Gastrocnemius medialis (tissue), 4 donors: Measurements from ENCODE around the gene ECHDC1.

ENCODE experiments used
- CTCF ChIP-seq, 5 experiments: fragments of 450-650 bp in 3 of 5; fragments of 200-600 bp in 2 of 5; sonication (generic) in 2 of 5; IDR thresholded peaks in 4 of 5; conservative IDR thresholded peaks in 1 of 5; 1 replicate in 4 of 5; 2 replicates in 1 of 5; pipeline ENCODE4 v1.5.1; 2016 to 2019; ENCODE audit warnings: antibody characterized with exemption in 5 of 5, mild to moderate bottlenecking in 3 of 5, moderate library complexity in 3 of 5
- POLR2A ChIP-seq, 2 donors: fragments of 450-650 bp; IDR thresholded peaks; one replicate each; pipeline ENCODE4 v1.6.1; 2017; ENCODE audit warnings: antibody characterized with exemption in 2 of 2, mild to moderate bottlenecking in 2 of 2, moderate library complexity in 2 of 2

DNA sequence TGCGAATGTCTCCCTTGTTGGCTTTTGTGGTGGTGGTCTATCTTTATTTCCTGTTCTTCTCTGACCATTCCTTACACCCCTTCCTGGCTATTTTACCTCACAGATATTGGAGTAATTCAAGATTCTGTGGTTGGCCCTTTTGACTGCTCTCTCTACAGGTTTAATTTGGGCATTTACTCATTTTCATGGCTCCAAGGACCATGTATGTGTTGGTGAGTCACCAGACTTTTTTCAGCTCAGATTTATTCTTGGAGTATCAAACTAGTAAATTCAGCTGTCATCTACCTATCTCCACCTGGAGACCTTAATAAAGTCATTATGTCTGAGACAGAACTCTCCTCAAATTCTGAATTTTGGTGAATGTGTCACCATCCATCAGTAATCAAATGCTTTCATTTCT, 61.2 kb downstream of the ECHDC1 start:
- TF ChIP-seq CTCF (IDR thresholded peaks at IDR 0.05 in 4 of 5, conservative IDR thresholded peaks at IDR 0.05 in 1 of 5) (no peak), POLR2A (IDR thresholded peaks at IDR 0.05) (no peak)
